Fibroblast of villous mesenchyme (primary cell): ENCODE measurements around the gene SLC7A8. TPM values are rescaled to one million over a fixed set of nuclear protein-coding genes. Genes with fewer than 3 reads are reported as not detected.

ENCODE experiments used
- DNase-seq: peaks from one replicate; pipeline ENCODE4 v3.0.0-alpha.2; 2010; ENCODE audit warnings: low read depth
- H3K4me3 ChIP-seq: 2 replicates; pipeline ENCODE4 v1.5.1; 2011; ENCODE audit warnings: low read depth, mild to moderate bottlenecking, low read length
- CTCF ChIP-seq: IDR thresholded peaks from 2 replicates; pipeline ENCODE4 v1.5.1; 2012; ENCODE audit warnings: low read depth, mild to moderate bottlenecking, low read length; ENCODE audit not compliant: insufficient read depth
- total RNA-seq: library from RNA; depleted of rRNA; stranded (reverse); fragments of >200 nt; gene quantifications from 2 replicates; pipeline ENCODE4 v1.2.3, GENCODE V29; 2012

Gene SLC7A8
- total RNA-seq, 1 donor, result 0.86 TPM

DNA sequence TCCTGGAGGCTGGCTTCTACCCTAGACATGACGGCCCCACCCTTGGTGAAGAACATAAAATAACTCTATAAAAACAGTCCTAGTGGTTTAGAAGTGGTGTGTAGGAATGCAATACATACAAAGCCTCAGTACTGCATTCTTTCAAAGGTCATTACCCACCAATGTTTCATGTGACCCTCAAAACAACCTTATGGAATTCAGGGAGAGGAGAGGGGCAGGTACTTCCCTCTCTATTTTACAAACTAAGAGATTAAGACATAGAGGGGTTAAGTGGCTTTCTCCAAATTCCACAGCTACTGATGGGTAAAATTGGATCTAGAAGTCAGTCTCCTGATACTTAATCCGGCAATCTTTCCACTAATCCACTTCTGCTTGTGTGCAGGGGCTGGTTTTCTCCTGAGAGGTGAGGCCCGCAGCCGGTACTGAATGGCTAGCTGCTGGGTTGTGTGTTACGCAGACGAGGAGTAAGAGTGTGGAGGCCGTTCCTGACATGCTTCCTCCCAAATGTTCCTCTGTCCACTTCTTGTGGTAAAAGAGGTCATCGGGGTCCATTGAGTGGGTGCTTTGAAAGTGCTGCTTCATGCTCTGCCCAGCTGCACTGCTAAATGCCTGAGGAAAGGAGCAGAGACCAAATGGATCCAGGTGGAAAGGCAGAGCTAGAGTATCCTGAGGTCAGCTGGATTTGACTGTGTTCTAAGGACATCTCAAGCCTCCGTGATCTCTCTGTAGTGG, 16.2 kb downstream of the SLC7A8 start:
- H3K4me3 ChIP-seq, result no peak overlapping the region
- no peak for TF ChIP-seq CTCF
- DNase-seq, result no peak

DNA sequence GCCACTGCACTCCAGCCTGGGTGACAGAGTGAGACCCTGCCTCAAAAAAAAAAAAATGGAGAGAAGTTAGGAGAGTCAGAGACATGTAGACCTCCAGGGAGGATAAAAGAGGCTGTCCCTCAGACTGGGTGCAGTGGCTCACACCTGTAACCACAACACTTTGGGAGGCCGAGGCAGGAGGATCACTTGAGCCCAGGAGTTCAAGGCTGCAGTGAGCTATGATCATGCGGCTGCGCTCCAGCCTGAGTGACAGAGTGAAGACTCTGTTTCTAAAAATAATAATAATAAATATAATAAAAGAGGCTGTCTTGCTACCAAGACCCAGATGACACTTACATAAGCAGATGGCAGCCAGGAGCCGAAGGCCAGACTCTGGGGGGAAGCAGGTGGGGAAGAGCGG, 18.5 kb downstream of the SLC7A8 start:
- H3K4me3 ChIP-seq, result no peak overlapping the region
- no peak for TF ChIP-seq CTCF

GRCh38 chr14:23164250-23164649, 19.2 kb downstream of the SLC7A8 start:
- TF ChIP-seq CTCF, result no peak
- peak; percentile 25 for DNase-seq
- H3K4me3 ChIP-seq, result no peak overlapping the region

More for the DNA sequence above, 18.5 kb downstream of the SLC7A8 start:
- no peak for DNase-seq

DNA sequence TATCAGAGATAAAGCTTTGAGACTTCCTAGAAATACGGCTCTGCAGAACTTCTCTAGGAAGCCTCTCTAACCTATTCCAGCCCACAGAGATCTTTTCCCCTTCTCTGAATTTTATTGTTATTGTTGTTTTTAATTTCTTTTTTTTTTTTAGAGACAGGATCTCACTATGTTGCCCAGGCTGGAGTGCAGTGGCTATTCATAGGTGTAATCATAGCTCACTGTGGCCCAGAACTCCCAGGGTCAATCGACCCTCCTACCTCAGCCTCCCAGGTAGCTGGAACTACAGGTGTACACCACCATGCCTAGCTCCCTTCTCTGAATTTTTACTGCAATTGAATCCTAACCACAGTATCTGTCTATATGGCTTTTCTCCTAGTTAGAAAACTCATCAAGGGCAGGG, 19.6 kb downstream of the SLC7A8 start:
- no peak for TF ChIP-seq CTCF
- no peak overlapping the region for H3K4me3 ChIP-seq

DNA sequence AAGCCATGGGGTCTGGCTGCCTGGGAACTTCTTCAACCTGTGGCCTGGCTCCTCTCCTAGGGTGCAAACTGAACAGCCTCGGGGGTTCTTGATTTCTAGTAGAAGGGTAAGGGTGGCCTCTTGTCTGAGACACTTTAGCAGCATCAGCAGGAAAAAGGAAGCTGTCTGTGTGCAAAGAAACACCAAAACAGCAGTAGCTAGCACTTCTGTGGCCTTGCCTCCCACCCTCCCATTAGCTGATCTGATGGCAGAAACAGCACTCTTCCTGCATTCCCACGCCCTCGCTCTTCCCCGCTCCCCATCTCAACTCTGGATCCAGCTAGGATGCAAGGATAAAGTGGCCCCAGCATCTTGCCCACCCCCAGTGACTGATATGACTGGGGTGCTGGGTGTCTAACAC, 20.7 kb downstream of the SLC7A8 start:
- no peak overlapping the region for H3K4me3 ChIP-seq
- no peak for TF ChIP-seq CTCF
- DNase-seq, result no peak

More for the DNA sequence above, 19.6 kb downstream of the SLC7A8 start:
- no peak for DNase-seq

- H3K4me3 ChIP-seq, result no peak overlapping the region
- TF ChIP-seq CTCF, result no peak
- DNase-seq, result no peak
Observed at GRCh38 chr14:23162005-23162404, 21.5 kb downstream of the SLC7A8 start.

DNA sequence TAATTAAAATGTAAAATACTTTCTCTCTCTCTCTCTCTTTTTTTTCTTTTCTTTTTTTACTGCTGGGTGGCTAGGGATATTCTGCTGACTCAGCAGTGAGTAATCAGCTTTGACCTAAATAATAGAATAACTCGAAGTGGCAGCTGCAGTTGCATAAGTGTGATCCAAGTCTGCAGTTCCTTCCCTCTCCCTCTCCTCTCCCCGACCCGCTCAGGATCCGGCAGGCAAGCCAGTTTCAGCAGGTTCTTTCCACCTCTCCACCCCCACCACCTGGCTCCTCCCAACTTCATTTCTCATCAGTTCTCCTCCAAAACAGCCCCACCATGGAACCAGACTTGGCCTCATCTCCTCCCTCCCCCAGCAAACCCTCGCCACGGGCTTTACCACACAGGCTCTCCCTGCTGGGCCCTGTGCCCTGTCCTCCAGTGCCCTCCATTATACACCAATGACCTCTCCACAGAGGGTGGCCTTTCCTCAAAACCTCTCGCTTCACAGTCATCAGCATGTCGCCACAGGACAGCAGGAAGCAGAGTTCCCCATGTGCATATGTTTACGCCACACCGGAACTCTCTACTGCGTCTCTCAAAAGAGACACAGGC, 22.4 kb downstream of the SLC7A8 start:
- peak; percentile 80 for DNase-seq
- H3K4me3 ChIP-seq, result no peak overlapping the region
- no peak for TF ChIP-seq CTCF
